Uterus (tissue), 2 donors: ENCODE results near the gene HEG1.

Experiments used
- CTCF ChIP-seq, 4 experiments: fragments of 200-600 bp in 2 of 4; fragments of 450-650 bp in 2 of 4; sonication (generic) in 2 of 4; IDR thresholded peaks; one replicate each; pipeline ENCODE4 v1.5.1; 2016 to 2019; ENCODE audit warnings: antibody characterized with exemption in 4 of 4, mild to moderate bottlenecking in 2 of 4, moderate library complexity in 1 of 4
- POLR2A ChIP-seq, 2 donors: fragments of 450-650 bp; IDR thresholded peaks; one replicate each; pipeline ENCODE4 v1.6.1; 2016; ENCODE audit warnings: antibody characterized with exemption in 2 of 2, mild to moderate bottlenecking in 1 of 2, moderate library complexity in 1 of 2

- TF ChIP-seq CTCF (IDR thresholded peaks at IDR 0.05): no peak
- no peak for TF ChIP-seq POLR2A (IDR thresholded peaks at IDR 0.05)
Measured at GRCh38 chr3:125043599-125044151, 12.1 kb downstream of the HEG1 start.
